Measurements from ENCODE around the gene SORCS2.

SORCS2 gene

DNA sequence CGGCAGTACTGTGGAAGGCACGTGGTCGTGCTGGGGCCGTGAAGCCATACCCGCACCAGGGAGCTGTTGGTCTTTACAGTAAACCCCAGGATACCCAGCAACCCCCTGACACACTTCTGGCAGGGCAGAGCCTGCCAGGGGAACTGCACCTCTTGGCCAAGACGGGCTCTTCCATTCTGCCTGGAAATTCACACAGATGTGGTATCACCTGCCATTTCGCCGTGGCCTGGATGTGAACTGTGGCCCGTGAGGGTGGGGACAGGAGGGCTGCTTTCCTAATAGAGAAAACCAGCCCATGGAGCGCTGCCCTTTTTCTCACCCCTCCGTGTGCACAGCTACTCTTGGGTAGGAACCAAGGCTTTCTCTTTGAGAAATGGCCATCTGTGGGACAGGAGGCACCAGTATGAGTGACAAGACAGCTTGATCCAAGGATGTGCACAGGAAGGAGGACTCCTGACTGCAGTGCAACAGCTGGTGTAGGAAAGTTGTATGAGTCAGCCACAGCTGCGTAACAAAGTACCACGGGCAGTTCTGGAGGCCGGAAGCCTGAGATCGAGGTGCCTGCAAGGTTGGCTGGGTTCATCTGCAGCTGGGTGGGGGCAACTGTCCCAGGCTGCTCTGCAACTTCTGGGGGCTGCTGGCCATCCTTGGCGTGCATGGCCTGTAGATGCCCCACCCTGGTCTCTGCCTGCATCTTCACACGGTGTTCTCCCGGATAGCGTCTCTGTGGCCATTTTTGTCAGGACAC, 146.7 kb downstream of the SORCS2 start:
- Histone ChIP-seq H3K27ac (ENCODE audit: low read depth, low read length) (no peak overlapping the region), H3K27me3 (ENCODE audit: control insufficient read depth, insufficient read depth, low read length) (no peaks in the 10 kb centered on the region; the same call in 1 of the 2 replicates), H3K9me3 (ENCODE audit: control insufficient read depth, insufficient read depth, low read depth, low read length) (peaks cover 5% of the 10 kb centered on the region; the same call in 1 of the 2 replicates), H3K4me3 (ENCODE audit: low read depth, low read length) (no peak overlapping the region), H3K36me3 (ENCODE audit: control insufficient read depth, insufficient read depth, low read length) (no peaks in the 10 kb centered on the region), H3K9ac (ENCODE audit: low read length) (no peak overlapping the region), H3K4me1 (ENCODE audit: control insufficient read depth, insufficient read depth, low read length) (peaks cover 4% of the 10 kb centered on the region)

DNA sequence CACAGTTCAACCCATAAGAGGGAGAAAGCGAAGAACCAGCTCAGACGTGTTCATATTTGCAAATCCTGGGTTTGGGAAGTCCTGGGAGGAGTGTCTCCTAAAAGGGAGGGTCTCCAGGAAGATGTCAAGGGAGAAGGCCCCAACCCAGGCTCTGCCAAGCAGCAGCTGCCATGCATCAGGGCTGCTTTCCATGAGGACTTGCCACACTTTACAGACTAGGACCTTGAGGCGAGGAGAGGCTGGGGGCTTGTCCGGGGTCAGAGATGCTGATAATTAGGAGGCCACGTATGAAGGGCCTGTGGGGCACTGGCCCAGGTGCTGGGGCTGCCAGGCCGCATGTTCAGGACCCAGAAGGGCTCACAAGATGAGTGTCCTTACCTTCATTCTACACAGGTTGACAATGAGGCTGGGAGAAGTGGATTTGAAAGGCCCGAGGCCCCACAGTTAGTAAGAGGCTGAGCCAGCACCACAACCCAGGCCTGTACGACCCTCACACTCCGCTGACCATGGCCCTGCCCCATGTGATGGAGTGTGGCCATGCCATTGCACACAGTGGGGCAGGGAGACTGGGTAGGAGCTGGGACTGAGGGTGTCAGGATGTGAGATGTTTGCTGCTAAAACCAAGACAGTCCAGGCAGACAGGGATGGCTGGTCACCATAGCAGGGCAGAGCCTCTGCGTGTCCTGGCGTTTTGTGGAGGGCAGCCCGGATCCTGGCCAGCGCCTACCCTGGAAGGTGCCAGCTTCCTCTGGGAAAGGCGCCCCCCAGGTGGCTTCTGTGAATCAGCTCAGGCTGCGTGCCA, 147.6 kb downstream of the SORCS2 start:
- Histone ChIP-seq H3K36me3 (ENCODE audit: control insufficient read depth, insufficient read depth, low read length) (no peaks in the 10 kb centered on the region), H3K4me3 (ENCODE audit: low read depth, low read length) (no peak overlapping the region), H3K27ac (ENCODE audit: low read depth, low read length) (no peak overlapping the region), H3K27me3 (ENCODE audit: control insufficient read depth, insufficient read depth, low read length) (no peaks in the 10 kb centered on the region), H3K4me1 (ENCODE audit: control insufficient read depth, insufficient read depth, low read length) (peaks cover 4% of the 10 kb centered on the region), H3K9me3 (ENCODE audit: control insufficient read depth, insufficient read depth, low read depth, low read length) (peaks cover 5% of the 10 kb centered on the region; the same call in 1 of the 2 replicates), H3K9ac (ENCODE audit: low read length) (no peak overlapping the region)

DNA sequence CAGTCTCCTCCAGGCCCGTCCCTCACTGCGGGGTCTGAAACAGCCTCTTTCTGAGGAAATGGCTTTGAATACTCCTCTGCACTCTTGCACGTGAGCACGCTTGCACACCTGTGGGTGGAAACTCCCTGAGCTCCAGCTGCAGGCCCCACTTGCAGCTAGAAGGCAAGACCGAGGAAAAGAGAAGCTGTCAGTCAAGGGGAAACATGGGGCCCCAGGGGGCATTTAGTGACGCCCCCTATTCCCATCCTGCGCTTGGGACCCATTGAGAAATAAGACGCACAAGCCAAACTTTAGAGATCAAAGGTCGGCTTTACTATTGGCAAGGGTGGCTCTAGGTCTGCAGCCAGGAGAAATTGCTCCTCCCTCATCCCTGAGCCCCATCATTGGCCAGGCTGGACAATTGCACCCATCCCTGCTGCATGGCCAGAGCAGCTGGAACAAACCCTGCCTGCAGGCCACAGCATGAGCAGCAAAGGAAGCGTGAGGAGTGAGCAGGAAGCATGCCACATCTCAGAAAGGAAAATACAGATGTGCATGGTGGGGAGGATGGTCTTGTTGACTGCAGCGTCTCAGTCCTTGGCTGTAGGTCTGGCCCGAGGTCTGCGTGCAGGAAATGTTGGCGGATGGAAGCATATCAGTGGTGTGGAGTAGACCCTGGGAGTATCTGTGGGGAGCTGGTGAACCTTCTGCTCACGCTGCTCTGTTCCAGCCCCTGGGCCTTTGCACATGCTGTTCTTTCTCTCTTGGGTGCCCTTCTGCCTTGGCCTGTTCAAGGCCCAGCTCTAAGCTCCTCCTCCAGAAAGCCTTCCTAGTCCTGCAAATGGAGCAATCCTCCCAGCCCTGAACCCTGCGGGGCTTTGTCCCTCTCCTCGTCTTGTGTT, 148.5 kb downstream of the SORCS2 start:
- no peaks in the 10 kb centered on the region for H3K36me3 ChIP-seq (ENCODE audit: control insufficient read depth, insufficient read depth, low read length)
- no peak overlapping the region for H3K9ac ChIP-seq (ENCODE audit: low read length)
- H3K9me3 ChIP-seq (ENCODE audit: control insufficient read depth, insufficient read depth, low read depth, low read length): peaks cover 5% of the 10 kb centered on the region; the same call in 1 of the 2 replicates
- no peak overlapping the region for H3K27ac ChIP-seq (ENCODE audit: low read depth, low read length)
- H3K4me1 ChIP-seq (ENCODE audit: control insufficient read depth, insufficient read depth, low read length): no peaks in the 10 kb centered on the region
- H3K4me3 ChIP-seq (ENCODE audit: low read depth, low read length): no peak overlapping the region
- no peaks in the 10 kb centered on the region for H3K27me3 ChIP-seq (ENCODE audit: control insufficient read depth, insufficient read depth, low read length)

DNA sequence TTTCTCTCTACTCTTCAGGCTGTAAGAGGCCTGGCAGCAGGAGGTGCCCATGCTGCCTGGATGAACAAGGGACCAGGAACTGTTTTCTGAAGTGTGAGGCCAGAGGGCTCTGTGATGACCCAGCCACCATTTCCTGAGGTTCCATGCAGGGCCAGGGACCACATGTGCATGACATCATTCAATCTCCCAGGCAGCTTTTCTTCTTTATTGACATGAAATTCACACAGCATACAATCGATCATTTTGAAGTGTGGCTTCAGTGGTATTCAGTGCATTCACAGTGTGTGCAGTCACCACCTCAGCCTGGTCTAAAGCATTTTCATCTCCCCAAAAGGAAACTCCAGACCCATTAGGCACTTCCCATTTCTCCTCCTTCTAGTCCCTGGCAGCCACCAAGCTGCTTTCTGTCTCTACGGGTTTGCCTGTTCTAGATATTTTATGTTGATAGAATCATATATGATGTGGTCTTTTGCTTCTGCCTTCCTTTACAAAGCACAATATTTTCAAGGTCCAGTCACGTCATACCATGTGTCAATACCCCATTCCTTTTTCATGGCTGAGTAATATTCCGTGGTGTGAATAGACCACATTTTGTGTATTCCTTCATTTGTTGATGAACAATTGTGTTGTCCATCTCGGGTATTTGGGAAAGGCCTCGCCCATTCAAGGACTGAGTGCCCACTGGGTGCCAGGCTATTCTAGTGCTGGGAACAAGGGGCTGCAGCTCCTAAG, 149.3 kb downstream of the SORCS2 start:
- no peak overlapping the region for H3K9ac ChIP-seq (ENCODE audit: low read length)
- H3K27me3 ChIP-seq (ENCODE audit: control insufficient read depth, insufficient read depth, low read length): no peaks in the 10 kb centered on the region
- H3K4me3 ChIP-seq (ENCODE audit: low read depth, low read length): no peak overlapping the region
- peaks cover 5% of the 10 kb centered on the region; the same call in 1 of the 2 replicates for H3K9me3 ChIP-seq (ENCODE audit: control insufficient read depth, insufficient read depth, low read depth, low read length)
- H3K27ac ChIP-seq (ENCODE audit: low read depth, low read length): no peak overlapping the region
- no peaks in the 10 kb centered on the region for H3K36me3 ChIP-seq (ENCODE audit: control insufficient read depth, insufficient read depth, low read length)
- H3K4me1 ChIP-seq (ENCODE audit: control insufficient read depth, insufficient read depth, low read length): no peaks in the 10 kb centered on the region

DNA sequence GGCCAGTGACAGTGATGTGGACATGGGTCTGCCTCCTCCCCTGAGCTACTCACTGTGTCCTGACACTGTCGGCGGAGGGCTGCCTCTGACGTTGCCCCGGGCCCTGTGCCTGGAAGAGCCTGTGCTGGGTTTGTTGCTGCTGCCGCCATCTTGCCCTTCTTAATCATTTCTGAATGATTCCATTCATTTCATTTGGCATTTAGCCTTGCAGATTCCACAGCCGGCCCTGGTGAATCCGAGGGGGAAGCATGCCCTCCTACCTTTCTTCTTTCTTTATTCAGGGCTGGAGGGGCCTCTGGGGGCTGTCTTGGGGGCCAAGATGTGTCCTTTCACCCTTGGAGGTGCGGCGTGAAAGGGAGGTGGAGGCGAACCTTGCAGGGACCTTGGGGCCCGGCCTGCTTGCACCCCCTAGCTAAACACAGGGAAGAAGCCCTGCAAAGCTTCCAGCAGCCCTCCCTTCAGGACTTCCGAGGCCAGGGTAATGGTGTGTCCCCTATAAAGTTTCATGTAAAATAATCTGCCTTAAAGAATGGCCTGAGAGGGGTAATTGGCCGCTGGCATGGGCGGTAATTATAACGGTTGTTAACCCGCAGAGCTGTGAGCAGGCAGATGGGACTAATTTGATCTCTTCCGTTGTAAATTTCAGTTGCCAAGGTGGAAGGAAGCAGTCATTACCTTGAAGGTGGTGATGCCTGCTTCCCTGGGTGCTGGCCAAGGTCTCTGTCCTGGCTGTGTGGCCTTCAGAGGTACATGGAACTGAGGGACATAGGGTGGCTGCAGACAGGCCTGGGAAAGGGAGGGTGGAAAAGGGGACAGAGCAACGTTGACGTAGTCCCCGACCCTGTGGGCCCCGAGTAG, 150.1 kb downstream of the SORCS2 start:
- Histone ChIP-seq H3K9ac (ENCODE audit: low read length) (no peak overlapping the region), H3K27ac (ENCODE audit: low read depth, low read length) (no peak overlapping the region), H3K36me3 (ENCODE audit: control insufficient read depth, insufficient read depth, low read length) (no peaks in the 10 kb centered on the region), H3K9me3 (ENCODE audit: control insufficient read depth, insufficient read depth, low read depth, low read length) (peaks cover 5% of the 10 kb centered on the region; the same call in 1 of the 2 replicates), H3K4me1 (ENCODE audit: control insufficient read depth, insufficient read depth, low read length) (no peaks in the 10 kb centered on the region), H3K4me3 (ENCODE audit: low read depth, low read length) (no peak overlapping the region), H3K27me3 (ENCODE audit: control insufficient read depth, insufficient read depth, low read length) (no peaks in the 10 kb centered on the region)

DNA sequence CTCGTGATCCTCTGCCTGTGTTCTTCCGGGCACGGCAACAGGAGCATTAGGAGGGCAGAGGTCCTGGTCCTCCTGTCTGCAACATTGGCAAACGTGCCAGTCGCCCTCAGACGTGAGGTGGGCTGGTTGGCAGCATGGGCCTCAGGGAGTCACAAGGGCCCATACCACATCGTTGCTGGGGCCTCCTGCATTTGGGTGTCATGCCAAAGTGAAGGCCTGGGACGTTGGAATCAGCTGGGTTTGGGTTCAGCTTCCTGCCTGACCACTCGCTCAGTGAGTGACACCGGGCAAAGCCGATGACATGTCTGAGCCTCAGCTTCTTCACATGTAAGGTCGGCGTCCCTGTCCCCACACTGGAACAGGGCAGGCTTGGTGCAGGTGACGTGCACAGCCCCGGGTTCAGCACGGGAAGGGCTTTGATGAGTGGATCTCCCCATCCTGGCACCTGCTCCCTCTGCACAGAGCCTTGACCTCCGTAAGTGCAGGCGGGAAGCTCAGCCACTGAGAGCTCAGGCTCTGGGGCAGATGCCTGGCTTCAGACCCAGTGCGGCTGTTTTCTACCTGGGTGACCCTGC, 150.8 kb downstream of the SORCS2 start:
- Histone ChIP-seq H3K4me1 (ENCODE audit: control insufficient read depth, insufficient read depth, low read length) (no peaks in the 10 kb centered on the region), H3K9me3 (ENCODE audit: control insufficient read depth, insufficient read depth, low read depth, low read length) (peaks cover 5% of the 10 kb centered on the region; the same call in 1 of the 2 replicates)

DNA sequence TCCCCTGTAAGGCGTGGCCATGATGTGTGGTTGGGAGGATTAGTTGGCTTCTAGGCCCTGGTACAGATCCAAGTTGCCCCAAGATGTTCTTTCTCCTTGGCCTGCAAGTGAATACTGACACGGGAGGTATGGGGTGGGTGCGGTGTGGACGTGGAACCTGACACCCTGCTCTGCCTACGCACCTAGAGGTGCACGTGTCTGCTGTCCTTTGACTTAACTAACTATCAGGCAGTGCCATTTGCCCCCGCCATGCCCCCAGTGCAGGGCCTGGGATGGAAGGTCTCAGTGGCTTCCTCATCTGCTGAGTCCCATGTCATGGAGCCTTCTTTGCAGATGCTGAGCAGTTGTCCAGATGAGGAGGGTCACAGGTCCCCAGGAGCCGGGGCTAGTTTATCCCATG, 151.6 kb downstream of the SORCS2 start:
- no peaks in the 10 kb centered on the region for H3K27me3 ChIP-seq (ENCODE audit: control insufficient read depth, insufficient read depth, low read length)

More for the DNA sequence above, 150.8 kb downstream of the SORCS2 start:
- Histone ChIP-seq H3K9ac (ENCODE audit: low read length) (no peak overlapping the region), H3K36me3 (ENCODE audit: control insufficient read depth, insufficient read depth, low read length) (no peaks in the 10 kb centered on the region), H3K27me3 (ENCODE audit: control insufficient read depth, insufficient read depth, low read length) (no peaks in the 10 kb centered on the region), H3K4me3 (ENCODE audit: low read depth, low read length) (no peak overlapping the region), H3K27ac (ENCODE audit: low read depth, low read length) (no peak overlapping the region)

DNA sequence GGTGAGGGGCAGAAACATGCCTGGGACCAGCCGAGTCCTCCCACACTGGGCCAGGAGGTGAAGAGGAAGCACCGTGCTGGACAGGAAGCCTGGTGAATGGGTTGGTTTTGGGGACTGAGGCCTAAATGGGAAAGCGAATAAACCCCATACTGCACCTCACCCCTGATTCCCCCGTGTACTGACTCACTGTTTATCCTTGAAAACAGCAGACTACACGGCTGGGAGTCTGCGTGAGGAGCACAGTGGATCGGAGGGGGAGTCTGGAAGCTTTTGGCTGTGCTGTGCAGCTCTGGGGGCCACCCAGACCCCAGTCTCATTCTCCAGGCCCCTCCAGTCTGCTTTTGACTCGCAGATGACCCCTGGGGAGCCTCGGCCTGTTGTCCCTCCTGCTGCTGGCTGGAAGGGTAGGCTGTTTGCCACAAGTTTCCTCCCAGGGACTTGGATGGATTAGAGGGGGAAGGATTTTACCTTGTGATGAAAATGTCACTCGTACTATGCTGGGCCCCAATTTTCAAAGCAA, 152.4 kb downstream of the SORCS2 start:
- H3K36me3 ChIP-seq (ENCODE audit: control insufficient read depth, insufficient read depth, low read length): no peaks in the 10 kb centered on the region
- H3K4me3 ChIP-seq (ENCODE audit: low read depth, low read length): no peak overlapping the region
- no peaks in the 10 kb centered on the region for H3K27me3 ChIP-seq (ENCODE audit: control insufficient read depth, insufficient read depth, low read length)
- H3K4me1 ChIP-seq (ENCODE audit: control insufficient read depth, insufficient read depth, low read length): no peaks in the 10 kb centered on the region
- no peak overlapping the region for H3K9ac ChIP-seq (ENCODE audit: low read length)
- H3K27ac ChIP-seq (ENCODE audit: low read depth, low read length): no peak overlapping the region
- no peaks in the 10 kb centered on the region for H3K9me3 ChIP-seq (ENCODE audit: control insufficient read depth, insufficient read depth, low read depth, low read length)

More for the DNA sequence above, 151.6 kb downstream of the SORCS2 start:
- H3K36me3 ChIP-seq (ENCODE audit: control insufficient read depth, insufficient read depth, low read length): no peaks in the 10 kb centered on the region
- H3K9ac ChIP-seq (ENCODE audit: low read length): no peak overlapping the region
- no peaks in the 10 kb centered on the region for H3K4me1 ChIP-seq (ENCODE audit: control insufficient read depth, insufficient read depth, low read length)
- H3K9me3 ChIP-seq (ENCODE audit: control insufficient read depth, insufficient read depth, low read depth, low read length): peaks cover 5% of the 10 kb centered on the region; the same call in 1 of the 2 replicates
- H3K4me3 ChIP-seq (ENCODE audit: low read depth, low read length): no peak overlapping the region
- no peak overlapping the region for H3K27ac ChIP-seq (ENCODE audit: low read depth, low read length)

DNA sequence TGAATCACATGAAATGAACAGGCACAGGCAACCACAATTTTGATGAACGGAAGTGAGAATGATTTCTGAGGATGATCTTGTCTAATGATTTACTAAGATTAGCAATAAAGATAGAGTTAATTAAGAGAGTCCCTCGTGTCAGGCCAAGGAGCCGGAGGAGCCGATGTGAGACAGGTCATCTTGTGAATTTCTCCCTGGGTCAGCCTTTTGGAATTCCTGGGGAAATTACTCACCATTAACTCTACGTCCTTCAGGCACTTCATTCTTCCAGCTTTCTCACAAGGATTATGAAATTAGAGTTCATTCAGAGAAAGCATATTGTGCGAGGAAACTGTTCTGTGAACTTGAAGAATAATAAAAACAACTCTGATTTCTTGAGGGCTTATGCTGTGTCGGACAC, 155.6 kb downstream of the SORCS2 start:
- H3K9me3 ChIP-seq (ENCODE audit: control insufficient read depth, insufficient read depth, low read depth, low read length): no peaks in the 10 kb centered on the region
- H3K36me3 ChIP-seq (ENCODE audit: control insufficient read depth, insufficient read depth, low read length): no peaks in the 10 kb centered on the region
- no peaks in the 10 kb centered on the region for H3K4me1 ChIP-seq (ENCODE audit: control insufficient read depth, insufficient read depth, low read length)
- no peak overlapping the region for H3K4me3 ChIP-seq (ENCODE audit: low read depth, low read length)
- no peaks in the 10 kb centered on the region; the same call in 1 of the 2 replicates for H3K27me3 ChIP-seq (ENCODE audit: control insufficient read depth, insufficient read depth, low read length)
- no peak overlapping the region for H3K9ac ChIP-seq (ENCODE audit: low read length)
- no peak overlapping the region for H3K27ac ChIP-seq (ENCODE audit: low read depth, low read length)
